ENCODE measurements around the gene MRPS2. TPM values are rescaled to one million over a fixed set of nuclear protein-coding genes. Genes with fewer than 3 reads are reported as not detected.

MRPS2 gene
- total and polyA plus RNA-seq, 2 of the 4 experiments (the other 2 are of a cell fraction): 53.1 to 104 TPM

DNA sequence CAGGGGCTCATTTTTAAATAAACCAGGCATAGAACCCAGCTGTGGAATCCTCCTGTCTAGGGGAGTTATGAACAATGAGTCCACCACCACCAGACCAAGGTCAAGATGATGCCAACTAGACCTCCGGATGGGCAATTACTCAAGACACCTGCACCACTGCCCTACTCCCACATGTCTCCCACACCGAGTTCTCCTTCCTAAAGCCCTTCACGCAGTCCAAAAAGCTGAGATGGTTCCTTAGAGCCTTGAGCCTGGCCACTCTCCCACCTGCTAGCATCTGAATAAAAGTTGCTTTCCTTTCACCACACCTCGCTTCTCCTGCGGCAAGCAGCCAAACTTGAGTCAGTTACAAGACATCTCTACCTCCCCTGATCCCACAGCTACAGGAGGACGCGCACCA, 36.3 kb upstream of the MRPS2 start:
- Histone ChIP-seq H2BK5ac (ENCODE audit: low read depth, low read length, poor library complexity, severe bottlenecking) (no peak overlapping the region), H4K20me1 (ENCODE audit: insufficient read depth, low read length) (no peaks in the 10 kb centered on the region), H3K9me3 (ENCODE audit: control insufficient read depth, insufficient read depth, low read length) (no peaks in the 10 kb centered on the region), H4K5ac (ENCODE audit: low read depth, low read length) (no peak overlapping the region), H4K91ac (ENCODE audit: insufficient read depth, low read depth, low read length) (no peak overlapping the region), H3K18ac (ENCODE audit: low read depth, low read length) (no peak overlapping the region), H2AK5ac (ENCODE audit: low read depth, low read length) (no peak overlapping the region), H3K4me2 (ENCODE audit: low read depth, low read length) (no peak overlapping the region), H3K4me1 (ENCODE audit: control insufficient read depth, insufficient read depth, low read length) (peaks cover 6% of the 10 kb centered on the region), H2BK15ac (ENCODE audit: low read depth, low read length) (no peak overlapping the region), H2BK120ac (ENCODE audit: low read depth, low read length) (no peak overlapping the region), H3K23ac (ENCODE audit: low read depth, low read length) (no peak overlapping the region), H3K4ac (ENCODE audit: low read depth, low read length) (no peak overlapping the region), H2AK9ac (replicated peaks; ENCODE audit: low read depth, low read length, poor library complexity) (no peak overlapping the region), H3K56ac (ENCODE audit: extremely low read depth, insufficient read depth, low read length) (no peak overlapping the region), H3K27ac (ENCODE audit: insufficient read depth, low read length) (no peak overlapping the region), H4K8ac (ENCODE audit: low read depth in 2 of 2, low read length in 2 of 2) (no peak overlapping the region), H2BK20ac (ENCODE audit: low read depth, low read length) (no peak overlapping the region), H3K36me3 (ENCODE audit: control insufficient read depth, insufficient read depth, low read length) (no peaks in the 10 kb centered on the region), H3K9ac (ENCODE audit: low read depth, low read length) (no peak overlapping the region), H3K27me3 (ENCODE audit: control insufficient read depth, insufficient read depth, low read length) (no peaks in the 10 kb centered on the region), H2AFZ (replicated peaks; ENCODE audit: low read length, poor library complexity) (no peak overlapping the region), H3K14ac (replicated peaks; ENCODE audit: low read depth, low read length) (no peak overlapping the region), H3K9me1 (ENCODE audit: insufficient read depth, low read length) (peaks cover 7% of the 10 kb centered on the region), H3K79me1 (ENCODE audit: low read depth in 1 of 2, low read length in 2 of 2) (no peaks in the 10 kb centered on the region), H3K4me3 (ENCODE audit: insufficient read depth, low read depth, low read length) (no peak overlapping the region)
- DNase-seq: no peak
- CTCF ChIA-PET: no interaction called here
- no TSS peak for BruUV-seq (replicated peaks)
- 80% methylated on average over 4 of the region's 7 CpGs; no CpG with 5 or more reads in 1 of the 2 experiments for WGBS, 2 experiments (ENCODE audit: extremely low coverage in 2 of 2, insufficient read length in 1 of 2)
- dilution Hi-C loops (cut with HindIII; ENCODE audit: low sequenced_read_pairs, unreplicated experiment) (no loop called here), intact Hi-C loops (cut with micrococcal nuclease) (no loop called here), in situ Hi-C loops (cut with MboI; ENCODE audit: low sequenced_read_pairs) (no loop called here)
- no peak for ATAC-seq (ENCODE audit: low read depth)
- POLR2A ChIA-PET (ENCODE audit: unreplicated experiment): no interaction called here
- TF ChIP-seq MAZ (IDR thresholded peaks at IDR 0.05; ENCODE audit: borderline replicate concordance, low read depth, low read length) (no peak), CTCF (conservative IDR thresholded peaks at IDR 0.05; ENCODE audit: low read depth, low read length) (no peak), SMC3 (IDR thresholded peaks at IDR 0.05; ENCODE audit: low read depth, low read length) (no peak), RAD21 (IDR thresholded peaks at IDR 0.05; ENCODE audit: low read length) (no peak), FOS (IDR thresholded peaks at IDR 0.05; ENCODE audit: low read depth, low read length) (no peak), MXI1 (IDR thresholded peaks at IDR 0.05; ENCODE audit: borderline replicate concordance, low read depth, low read length) (no peak), NFE2L2 (IDR thresholded peaks at IDR 0.05; ENCODE audit: low read depth, low read length) (no peak), POLR2A (IDR thresholded peaks at IDR 0.05; ENCODE audit: low read depth, low read length) (no peak), BHLHE40 (IDR thresholded peaks at IDR 0.05; ENCODE audit: low read depth, low read length) (no peak), CHD1 (IDR thresholded peaks at IDR 0.05; ENCODE audit: low read depth, low read length) (no peak), RFX5 (IDR thresholded peaks at IDR 0.05; ENCODE audit: low read depth, low read length) (no peak), MAFK (IDR thresholded peaks at IDR 0.05; ENCODE audit: low read depth, low read length) (no peak), CEBPB (IDR thresholded peaks at IDR 0.05; ENCODE audit: low read depth, low read length) (no peak), RCOR1 (IDR thresholded peaks at IDR 0.05; ENCODE audit: insufficient replicate concordance, low read length) (no peak)
- TF ChIP-seq, protein P1, sequence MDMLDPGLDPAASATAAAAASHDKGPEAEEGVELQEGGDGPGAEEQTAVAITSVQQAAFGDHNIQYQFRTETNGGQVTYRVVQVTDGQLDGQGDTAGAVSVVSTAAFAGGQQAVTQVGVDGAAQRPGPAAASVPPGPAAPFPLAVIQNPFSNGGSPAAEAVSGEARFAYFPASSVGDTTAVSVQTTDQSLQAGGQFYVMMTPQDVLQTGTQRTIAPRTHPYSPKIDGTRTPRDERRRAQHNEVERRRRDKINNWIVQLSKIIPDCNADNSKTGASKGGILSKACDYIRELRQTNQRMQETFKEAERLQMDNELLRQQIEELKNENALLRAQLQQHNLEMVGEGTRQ (IDR thresholded peaks at IDR 0.05; ENCODE audit: low read depth, low read length): no peak
- TF ChIP-seq, protein P2, sequence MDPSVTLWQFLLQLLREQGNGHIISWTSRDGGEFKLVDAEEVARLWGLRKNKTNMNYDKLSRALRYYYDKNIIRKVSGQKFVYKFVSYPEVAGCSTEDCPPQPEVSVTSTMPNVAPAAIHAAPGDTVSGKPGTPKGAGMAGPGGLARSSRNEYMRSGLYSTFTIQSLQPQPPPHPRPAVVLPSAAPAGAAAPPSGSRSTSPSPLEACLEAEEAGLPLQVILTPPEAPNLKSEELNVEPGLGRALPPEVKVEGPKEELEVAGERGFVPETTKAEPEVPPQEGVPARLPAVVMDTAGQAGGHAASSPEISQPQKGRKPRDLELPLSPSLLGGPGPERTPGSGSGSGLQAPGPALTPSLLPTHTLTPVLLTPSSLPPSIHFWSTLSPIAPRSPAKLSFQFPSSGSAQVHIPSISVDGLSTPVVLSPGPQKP (IDR thresholded peaks at IDR 0.05; ENCODE audit: borderline replicate concordance, low read depth, low read length): no peak
